ENCODE measurements around the gene NPFF. TPM values are rescaled to one million over a fixed set of nuclear protein-coding genes. Genes with fewer than 3 reads are reported as not detected.

The NPFF gene
- total and polyA plus RNA-seq, 3 experiments from 2014 or later: not detected

- Histone ChIP-seq H3K27ac (ENCODE audit: low read depth, low read length) (no peak overlapping the region), H3K36me3 (ENCODE audit: insufficient read depth, low read length) (peaks cover 38% of the 10 kb centered on the region)
- POLR2A ChIA-PET: interaction anchor here (0.6 kb wide), 1 partner anchor 51 kb away, joined by 3 read pairs; no protein-coding TSS in a partner anchor
These were observed 3.0 kb upstream of the NPFF start for GRCh38 chr12:53510181-53510812.

GRCh38 chr12:53508534-53509170, 1.4 kb upstream of the NPFF start:
- Mint-ChIP-seq H3K9me3 (no peaks in the 10 kb centered on the region), H3K27me3 (no peaks in the 10 kb centered on the region), H3K4me1 (peaks cover 4 to 10% (median 9%) of the 10 kb centered on the region in 3 donors), H3K27ac (peak overlapping the region in 7 of 8 donors; percentile 0 to 87 (median 68)), H3K36me3 (peaks cover 0 to 58% (median 2%) of the 10 kb centered on the region in 3 donors), H3K4me3 (peak overlapping the region in 2 of 7 donors; percentile 7 to 40)
- Histone ChIP-seq H3K36me3 (ENCODE audit: insufficient read depth, low read length) (peaks cover 24% of the 10 kb centered on the region), H3K4me1 (ENCODE audit: insufficient read depth, low read length) (peaks cover 7% of the 10 kb centered on the region), H3K9me3 (ENCODE audit: low read length) (no peaks in the 10 kb centered on the region), H3K4me3 (ENCODE audit: low read length) (no peak overlapping the region), H3K27me3 (ENCODE audit: insufficient read depth, low read length, poor library complexity, severe bottlenecking) (no peaks in the 10 kb centered on the region), H3K27ac (ENCODE audit: low read depth, low read length) (no peak overlapping the region)
- CTCF ChIA-PET: interaction anchor here (0.6 to 4.9 kb wide), 39 partner anchors 8 to 187 kb away, joined by 3 to 57 read pairs (median 4); partner anchors contain the start of genes AAAS, AMHR2, ATP5MC2 and MAP3K12
- POLR2A ChIA-PET: interaction anchor here (1.0 to 1.6 kb wide), 5 partner anchors 8 to 213 kb away, joined by 4 to 7 read pairs (median 4); partner anchors contain the start of genes AAAS, PFDN5 and TARBP2
- peak; percentile 63 to 85 (median 75) for DNase-seq

More at GRCh38 chr12:53510181-53510812, 3.0 kb upstream of the NPFF start:
- no peaks in the 10 kb centered on the region for H3K9me3 ChIP-seq (ENCODE audit: low read length)
- H3K4me3 Mint-ChIP-seq: no peak overlapping the region
- H3K4me1 ChIP-seq (ENCODE audit: insufficient read depth, low read length): peaks cover 7% of the 10 kb centered on the region
- no peaks in the 10 kb centered on the region for H3K9me3 Mint-ChIP-seq
- no peak for DNase-seq
- H3K27ac Mint-ChIP-seq: peak overlapping the region in 1 of 8 donors; percentile 38
- CTCF ChIA-PET: interaction anchor here (1.0 to 4.9 kb wide), 4 partner anchors 9 to 189 kb away, joined by 3 to 57 read pairs (median 14); partner anchors contain the start of genes AAAS and TARBP2
- H3K36me3 Mint-ChIP-seq: peaks cover 0 to 62% (median 4%) of the 10 kb centered on the region in 3 donors
- no peaks in the 10 kb centered on the region for H3K27me3 ChIP-seq (ENCODE audit: insufficient read depth, low read length, poor library complexity, severe bottlenecking)
- peaks cover 4 to 10% (median 9%) of the 10 kb centered on the region in 3 donors for H3K4me1 Mint-ChIP-seq
- no peak overlapping the region for H3K4me3 ChIP-seq (ENCODE audit: low read length)
- H3K27me3 Mint-ChIP-seq: no peaks in the 10 kb centered on the region

GRCh38 chr12:53507603-53507885, 260 bp upstream of the NPFF start:
- no peaks in the 10 kb centered on the region for H3K9me3 Mint-ChIP-seq
- Histone ChIP-seq H3K27ac (ENCODE audit: low read depth, low read length) (no peak overlapping the region), H3K9me3 (ENCODE audit: low read length) (no peaks in the 10 kb centered on the region), H3K27me3 (ENCODE audit: insufficient read depth, low read length, poor library complexity, severe bottlenecking) (no peaks in the 10 kb centered on the region), H3K36me3 (ENCODE audit: insufficient read depth, low read length) (peaks cover 23% of the 10 kb centered on the region), H3K4me3 (ENCODE audit: low read length) (no peak overlapping the region), H3K4me1 (ENCODE audit: insufficient read depth, low read length) (peaks cover 8% of the 10 kb centered on the region)
- CTCF ChIA-PET: interaction anchor here (1.9 to 4.9 kb wide), 8 partner anchors 8 to 186 kb away, joined by 6 to 57 read pairs (median 18); partner anchors contain the start of genes AAAS, AMHR2, MAP3K12 and TARBP2
- no peak overlapping the region for H3K4me3 Mint-ChIP-seq
- peaks cover 4 to 14% (median 12%) of the 10 kb centered on the region in 3 donors for H3K4me1 Mint-ChIP-seq
- no peaks in the 10 kb centered on the region for H3K27me3 Mint-ChIP-seq
- no peak for DNase-seq
- POLR2A ChIA-PET: interaction anchor here (1.4 to 1.6 kb wide), 2 partner anchors 155 to 186 kb away, joined by 4 read pairs; partner anchors contain the start of gene AAAS
- peak overlapping the region in 3 of 8 donors; percentile 23 to 88 (median 69) for H3K27ac Mint-ChIP-seq
- peaks cover 0 to 53% (median 2%) of the 10 kb centered on the region in 3 donors for H3K36me3 Mint-ChIP-seq

DNA sequence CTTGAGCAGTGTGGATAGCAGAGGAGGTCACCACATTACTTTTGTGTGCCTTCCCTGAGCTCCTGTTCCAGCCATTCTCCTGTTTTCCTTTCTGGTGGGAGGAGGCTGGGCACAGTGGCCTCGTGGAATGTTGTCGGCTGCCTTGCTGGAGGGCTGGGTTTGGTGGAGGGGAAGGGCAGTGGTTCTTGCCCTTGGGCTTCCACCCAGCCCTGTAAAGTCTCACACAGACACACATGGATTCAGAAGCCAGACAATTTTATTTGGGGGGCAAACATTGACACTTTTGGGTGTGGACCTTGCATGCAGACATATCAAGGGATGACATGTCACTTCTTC, 866 bp downstream of the NPFF start:
- no peaks in the 10 kb centered on the region for H3K27me3 Mint-ChIP-seq
- CTCF ChIA-PET: interaction anchor here (1.1 kb wide), 1 partner anchor 185 kb away, joined by 3 read pairs; the partner anchor contains the start of gene AAAS
- H3K4me1 ChIP-seq (ENCODE audit: insufficient read depth, low read length): peaks cover 19% of the 10 kb centered on the region

DNA sequence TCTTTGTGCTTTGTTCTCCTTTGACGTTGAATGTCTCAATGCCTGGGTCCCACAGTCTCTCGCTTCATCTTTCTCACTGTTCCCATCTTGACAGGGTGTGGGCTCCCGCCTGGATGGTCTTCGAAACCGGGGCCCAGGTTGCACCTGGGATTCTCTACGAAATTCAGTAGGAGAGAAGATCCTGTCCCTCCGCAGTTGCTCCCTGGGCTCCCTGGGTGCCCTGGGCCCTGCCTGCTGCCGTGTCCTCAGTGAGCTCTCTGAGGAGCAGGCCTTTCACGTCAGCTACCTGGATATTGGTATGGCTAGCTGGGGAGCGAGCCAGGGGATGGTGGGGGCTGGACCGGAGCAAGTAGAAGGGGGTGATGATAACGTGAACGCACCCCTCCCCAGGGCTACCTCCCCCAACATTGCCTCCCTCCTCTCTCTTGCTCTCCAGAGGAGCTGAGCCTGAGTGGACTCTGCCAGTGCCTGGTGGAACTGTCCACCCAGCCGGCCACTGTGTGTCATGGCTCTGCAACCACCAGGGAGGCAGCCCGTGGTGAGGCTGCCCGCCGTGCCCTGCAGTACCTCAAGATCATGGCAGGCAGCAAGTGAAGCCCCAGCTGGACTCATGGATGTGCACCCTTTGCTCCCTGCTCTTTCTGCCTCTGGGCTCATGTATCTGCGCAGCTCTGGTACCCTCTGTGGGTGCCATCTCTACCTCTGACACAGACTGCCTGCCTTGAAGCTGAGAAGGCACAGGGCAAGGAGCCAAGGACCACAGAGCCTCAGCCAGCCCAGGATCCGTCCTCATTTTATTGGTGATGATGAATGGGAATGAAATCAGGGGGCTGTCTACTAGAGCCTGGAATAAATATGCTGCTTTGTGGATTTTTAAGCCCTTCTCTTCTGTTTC, 1.5 kb downstream of the NPFF start:
- Mint-ChIP-seq H3K27ac (no peak overlapping the region), H3K36me3 (peaks cover 0 to 44% (median 2%) of the 10 kb centered on the region in 3 donors), H3K27me3 (no peaks in the 10 kb centered on the region), H3K4me1 (peaks cover 12 to 26% (median 21%) of the 10 kb centered on the region in 3 donors), H3K4me3 (peak overlapping the region in 2 of 7 donors; percentile 23 to 50), H3K9me3 (no peaks in the 10 kb centered on the region)
- Histone ChIP-seq H3K27ac (ENCODE audit: low read depth, low read length) (no peak overlapping the region), H3K4me3 (ENCODE audit: low read length) (no peak overlapping the region), H3K9me3 (ENCODE audit: low read length) (no peaks in the 10 kb centered on the region), H3K4me1 (ENCODE audit: insufficient read depth, low read length) (peaks cover 19% of the 10 kb centered on the region), H3K36me3 (ENCODE audit: insufficient read depth, low read length) (peaks cover 14% of the 10 kb centered on the region), H3K27me3 (ENCODE audit: insufficient read depth, low read length, poor library complexity, severe bottlenecking) (no peaks in the 10 kb centered on the region)
- ChIA-PET POLR2A (no interaction called here), CTCF (interaction anchor here (1.1 to 1.4 kb wide), 2 partner anchors 12 to 185 kb away, joined by 3 to 5 read pairs; partner anchors contain the start of gene AAAS)
- no peak for DNase-seq

More for the DNA sequence above, 866 bp downstream of the NPFF start:
- peaks cover 12 to 23% (median 21%) of the 10 kb centered on the region in 3 donors for H3K4me1 Mint-ChIP-seq
- no peaks in the 10 kb centered on the region for H3K9me3 ChIP-seq (ENCODE audit: low read length)
- peaks cover 0 to 42% (median 2%) of the 10 kb centered on the region in 3 donors for H3K36me3 Mint-ChIP-seq
- POLR2A ChIA-PET: no interaction called here
- H3K9me3 Mint-ChIP-seq: no peaks in the 10 kb centered on the region
- peaks cover 14% of the 10 kb centered on the region for H3K36me3 ChIP-seq (ENCODE audit: insufficient read depth, low read length)
- DNase-seq: no peak
- H3K4me3 Mint-ChIP-seq: no peak overlapping the region
- no peak overlapping the region for H3K27ac ChIP-seq (ENCODE audit: low read depth, low read length)
- H3K4me3 ChIP-seq (ENCODE audit: low read length): no peak overlapping the region
- no peaks in the 10 kb centered on the region for H3K27me3 ChIP-seq (ENCODE audit: insufficient read depth, low read length, poor library complexity, severe bottlenecking)
- no peak overlapping the region for H3K27ac Mint-ChIP-seq

- H3K9me3 ChIP-seq (ENCODE audit: low read length): no peaks in the 10 kb centered on the region
- H3K4me3 ChIP-seq (ENCODE audit: low read length): no peak overlapping the region
- Mint-ChIP-seq H3K9me3 (no peaks in the 10 kb centered on the region), H3K4me3 (peak overlapping the region in 2 of 7 donors; percentile 29 to 50), H3K27me3 (no peaks in the 10 kb centered on the region), H3K36me3 (peaks cover 0 to 41% (median 2%) of the 10 kb centered on the region in 3 donors), H3K27ac (peak overlapping the region in 1 of 8 donors; percentile 38), H3K4me1 (peaks cover 14 to 31% (median 25%) of the 10 kb centered on the region in 3 donors)
- no peaks in the 10 kb centered on the region for H3K27me3 ChIP-seq (ENCODE audit: insufficient read depth, low read length, poor library complexity, severe bottlenecking)
- peaks cover 21% of the 10 kb centered on the region for H3K4me1 ChIP-seq (ENCODE audit: insufficient read depth, low read length)
- peaks cover 14% of the 10 kb centered on the region for H3K36me3 ChIP-seq (ENCODE audit: insufficient read depth, low read length)
- CTCF ChIA-PET: interaction anchor here (1.4 kb wide), 1 partner anchor 11 kb away, joined by 5 read pairs; no protein-coding TSS in a partner anchor
- H3K27ac ChIP-seq (ENCODE audit: low read depth, low read length): no peak overlapping the region
- DNase-seq: no peak
- POLR2A ChIA-PET: interaction anchor here (0.5 kb wide), 1 partner anchor 27 kb away, joined by 9 read pairs; no protein-coding TSS in a partner anchor
These were observed 2.2 kb downstream of the NPFF start for GRCh38 chr12:53505086-53505485.
